Spleen (tissue), 11 donors: ENCODE results near the gene SIAH2. TPM values are rescaled to one million over a fixed set of nuclear protein-coding genes. Genes with fewer than 3 reads are reported as not detected.

Source experiments
- DNase-seq: peaks from one replicate; pipeline ENCODE4 v3.0.0-alpha.2; 2020
- H3K27ac ChIP-seq, 8 donors: fragments of 200-600 bp; sonication (generic) in 7 of 8; 1 replicate in 4 of 8; 2 replicates in 4 of 8; pipeline versions ENCODE4 v1.5.0 to v1.8.0; 2016 to 2021; ENCODE audit warnings: inconsistent platforms in 4 of 8, mild to moderate bottlenecking in 4 of 8, moderate library complexity in 1 of 8
- H3K27me3 ChIP-seq, 7 donors: fragments of 200-600 bp; sonication (generic) in 6 of 7; replicated peaks in 1 of 7; 1 replicate in 4 of 7; 2 replicates in 3 of 7; pipeline versions ENCODE4 v1.5.0 to v1.8.0; 2016 to 2021; ENCODE audit warnings: inconsistent platforms in 3 of 7, mild to moderate bottlenecking in 1 of 7
- H3K36me3 ChIP-seq, 6 donors: fragments of 200-600 bp; sonication (generic) in 5 of 6; 1 replicate in 4 of 6; 2 replicates in 2 of 6; pipeline versions ENCODE4 v1.5.0 to v1.8.0; 2016 to 2021; ENCODE audit warnings: inconsistent platforms in 2 of 6
- H3K4me1 ChIP-seq, 6 donors: fragments of 200-600 bp; sonication (generic) in 5 of 6; 1 replicate in 3 of 6; 2 replicates in 3 of 6; pipeline versions ENCODE4 v1.5.0 to v1.8.0; 2016 to 2021; ENCODE audit warnings: inconsistent platforms in 3 of 6
- H3K4me3 ChIP-seq, 8 donors: fragments of 200-600 bp; sonication (generic) in 7 of 8; 1 replicate in 4 of 8; 2 replicates in 4 of 8; pipeline versions ENCODE4 v1.5.0 to v1.8.0; 2016 to 2021; ENCODE audit warnings: inconsistent platforms in 4 of 8, mild to moderate bottlenecking in 4 of 8, moderate library complexity in 2 of 8
- H3K9me3 ChIP-seq, 8 donors: fragments of 200-600 bp; sonication (generic) in 7 of 8; 1 replicate in 4 of 8; 2 replicates in 4 of 8; pipeline versions ENCODE4 v1.5.0 to v1.8.0; 2016 to 2021; ENCODE audit warnings: inconsistent platforms in 4 of 8
- CTCF ChIP-seq, 11 experiments: fragments of 200-600 bp in 7 of 11; fragments of 450-650 bp in 4 of 11; sonication (generic) in 4 of 11; IDR thresholded peaks in 8 of 11; conservative IDR thresholded peaks in 3 of 11; 1 replicate in 7 of 11; 2 replicates in 4 of 11; pipeline versions ENCODE4 v1.4.0 to v1.8.0; 2016 to 2021; ENCODE audit warnings: antibody characterized with exemption in 11 of 11, inconsistent platforms in 4 of 11, mild to moderate bottlenecking in 1 of 11
- POLR2A ChIP-seq, 3 donors: fragments of 450-650 bp; IDR thresholded peaks; one replicate each; pipeline ENCODE4 v1.5.1; 2017; ENCODE audit warnings: antibody characterized with exemption in 3 of 3, mild to moderate bottlenecking in 1 of 3
- POLR2AphosphoS5 ChIP-seq, 3 donors: sonication (generic); formaldehyde crosslinking; IDR thresholded peaks; one replicate each; pipeline ENCODE4 v1.5.1; 2017; ENCODE audit warnings: antibody characterized with exemption in 3 of 3
- WGBS, 5 donors: extraction: QIAGEN DNeasy Blood & Tissue Kit in 3 of 5; methylation state at CpG; one replicate each; pipeline versions ENCODE4 v1.1.5 to v1.1.7; 2013 to 2018; 5-methylcytosine and 5-hydroxymethylcytosine counted together
- intact Hi-C: fragments of 100-400 bp; cut with DNase I; formaldehyde crosslinking; loops from one replicate; pipeline ENCODE4 v1.15.0; 2023; ENCODE audit warnings: low total_unique reads
- polyA plus RNA-seq, 3 donors: library from polyadenylated mRNA; stranded (reverse); fragments of 200-250 nt; gene quantifications; one replicate each; pipeline ENCODE4 v1.2.1, GENCODE V29; 2013
- total RNA-seq, 7 donors: library from RNA; depleted of rRNA in 3 of 7; stranded (reverse); fragments of >200 nt in 3 of 7; fragmentation: NEBNext Ultra II Directional in 4 of 7; extraction: Animal tissue kit (Norgen Biotek cat#: 25700) in 4 of 7; gene quantifications; one replicate each; pipeline versions ENCODE4 v1.1.0 to v1.2.1, GENCODE V29; 2016 to 2021
- donor health status: healthy with polysubstance abuse.
- donor health status: DM: no; HTN: no; CAD: no; lungs with moderate emphysema.
- donor health status: DM: no; HTN: no; CAD: no.
- donor health status: Bipolar disorder and iron deficiency.
- donor health status: healthy.
- donor health status: DM: no; HTN: no; CAD: no.
- donor health status: DM: yes; HTN: yes; CAD: no.

SIAH2 gene
- total and polyA plus RNA-seq, 10 donors, result 13.6 to 71.3 (median 27.4) TPM

DNA sequence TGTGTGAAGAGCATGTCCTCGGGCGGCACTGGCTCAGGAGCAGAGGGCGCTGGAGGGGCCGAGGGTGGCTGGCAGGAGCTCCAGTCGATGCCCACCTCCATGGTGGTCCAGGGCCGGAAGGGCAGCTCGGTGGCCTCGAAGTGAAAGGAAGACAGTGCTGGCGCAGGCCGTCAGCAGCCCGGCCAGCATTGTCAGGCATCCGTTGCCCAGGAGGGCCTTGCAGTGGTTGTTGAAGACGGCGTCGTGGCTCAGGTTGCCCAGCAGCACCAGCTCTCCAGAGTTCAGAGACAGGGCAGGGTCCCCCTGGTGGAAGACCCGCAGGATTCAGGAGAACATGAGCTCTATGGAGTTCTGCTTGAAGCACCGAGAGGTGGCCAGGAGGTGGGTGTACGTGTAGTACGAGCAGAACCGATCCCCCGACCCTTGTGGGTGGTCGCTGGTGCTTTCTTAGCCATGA lies 16.5 kb upstream of the SIAH2 start:
- H3K36me3 ChIP-seq, result no peaks in the 10 kb centered on the region
- no peak for DNase-seq
- no peak overlapping the region for H3K27ac ChIP-seq
- H3K4me3 ChIP-seq, result no peak overlapping the region
- no peaks in the 10 kb centered on the region for H3K27me3 ChIP-seq
- H3K4me1 ChIP-seq, result no peaks in the 10 kb centered on the region
- 91 to 94% (median 93%) methylated on average over 19 to 22 of the region's 22 CpGs for WGBS, 5 donors
- TF ChIP-seq POLR2AphosphoS5 (IDR thresholded peaks at IDR 0.05) (no peak), CTCF (IDR thresholded peaks at IDR 0.05 in 8 of 11, conservative IDR thresholded peaks at IDR 0.05 in 3 of 11) (no peak), POLR2A (IDR thresholded peaks at IDR 0.05) (no peak)
- H3K9me3 ChIP-seq, result no peaks in the 10 kb centered on the region
- intact Hi-C loops, result no loop called here

- 95 to 97% (median 95%) methylated on average over 25 to 42 of the region's 42 CpGs for WGBS, 5 donors
- Histone ChIP-seq H3K4me3 (no peak overlapping the region), H3K27me3 (no peaks in the 10 kb centered on the region), H3K4me1 (no peaks in the 10 kb centered on the region), H3K36me3 (no peaks in the 10 kb centered on the region), H3K9me3 (no peaks in the 10 kb centered on the region), H3K27ac (no peak overlapping the region)
- TF ChIP-seq CTCF (IDR thresholded peaks at IDR 0.05 in 8 of 11, conservative IDR thresholded peaks at IDR 0.05 in 3 of 11) (no peak), POLR2AphosphoS5 (IDR thresholded peaks at IDR 0.05) (no peak), POLR2A (IDR thresholded peaks at IDR 0.05) (no peak)
- intact Hi-C loops, result no loop called here
- DNase-seq, result no peak
Observed at GRCh38 chr3:150778793-150779401, 15.9 kb upstream of the SIAH2 start.

GRCh38 chr3:150775001-150775599 lies 12.1 kb upstream of the SIAH2 start:
- intact Hi-C loops, result no loop called here
- TF ChIP-seq POLR2AphosphoS5 (IDR thresholded peaks at IDR 0.05) (no peak), POLR2A (IDR thresholded peaks at IDR 0.05) (no peak)
- Histone ChIP-seq H3K4me3 (no peak overlapping the region), H3K36me3 (no peaks in the 10 kb centered on the region), H3K27me3 (no peaks in the 10 kb centered on the region), H3K9me3 (no peaks in the 10 kb centered on the region), H3K4me1 (no peaks in the 10 kb centered on the region), H3K27ac (no peak overlapping the region)
- 94 to 100% (median 96%) methylated on average over 3 to 7 of the region's 7 CpGs for WGBS, 5 donors
- DNase-seq, result no peak

- Histone ChIP-seq H3K27ac (no peak overlapping the region), H3K4me3 (no peak overlapping the region), H3K9me3 (no peaks in the 10 kb centered on the region), H3K27me3 (no peaks in the 10 kb centered on the region), H3K4me1 (no peaks in the 10 kb centered on the region), H3K36me3 (no peaks in the 10 kb centered on the region)
- no peak for DNase-seq
- WGBS, 5 donors, result 90 to 97% (median 95%) methylated on average over 13 to 14 of the region's 14 CpGs
- intact Hi-C loops, result no loop called here
- no peak for TF ChIP-seq POLR2AphosphoS5 (IDR thresholded peaks at IDR 0.05)
Observed at GRCh38 chr3:150773616-150774192, 10.7 kb upstream of the SIAH2 start.

GRCh38 chr3:150771600-150771999 lies 8.6 kb upstream of the SIAH2 start:
- WGBS, 5 donors, result 79 to 95% (median 87%) methylated on average over 2 of the region's 2 CpGs
- intact Hi-C loops, result no loop called here
- peaks cover 0 to 4% (median 0%) of the 10 kb centered on the region in 6 donors for H3K4me1 ChIP-seq
- no peaks in the 10 kb centered on the region for H3K36me3 ChIP-seq
- H3K9me3 ChIP-seq, result no peaks in the 10 kb centered on the region
- no peaks in the 10 kb centered on the region for H3K27me3 ChIP-seq
- DNase-seq, result no peak
- no peak overlapping the region for H3K4me3 ChIP-seq
- H3K27ac ChIP-seq, result no peak overlapping the region
- TF ChIP-seq CTCF (IDR thresholded peaks at IDR 0.05 in 8 of 11, conservative IDR thresholded peaks at IDR 0.05 in 3 of 11) (no peak), POLR2A (IDR thresholded peaks at IDR 0.05) (no peak), POLR2AphosphoS5 (IDR thresholded peaks at IDR 0.05) (no peak)
